ENCODE measurements around the gene CORO1C. TPM values are rescaled to one million over a fixed set of nuclear protein-coding genes. Genes with fewer than 3 reads are reported as not detected.

The CORO1C gene
- total RNA-seq, 4 donors from 2014 or later, result 277 to 473 (median 342) TPM

Small RNAs within 50 kb of the gene (small RNA-seq; reads per million reads assigned to genes)
- gene AC087893.2 (0 reads per million in 4 donors), gene RF00019 (0 reads per million in 4 donors), gene RF00561 (0 reads per million in 4 donors), gene RNU7-169P (0 reads per million in 4 donors)

Other genes starting within 250 kb of the CORO1C start
- 1 to 10 TPM; 3.3 to 8.8 (median 5.5) TPM for gene FICD, start 216.2 kb downstream of the CORO1C start, total RNA-seq
- 10 to 100 TPM; 28.7 to 71.8 (median 53.2) TPM for gene SART3, start 170.3 kb downstream of the CORO1C start, total RNA-seq
- 100 to 1,000 TPM; 220 to 299 (median 247) TPM for gene ISCU, start 168.9 kb downstream of the CORO1C start, total RNA-seq
- gene TMEM119, start 133.4 kb downstream of the CORO1C start, total RNA-seq, result 1 to 10 TPM; 2.3 to 5.9 (median 4.5) TPM
- gene SELPLG, start 97.6 kb downstream of the CORO1C start, total RNA-seq, result 10 to 100 TPM in 1 of 4 donors, 1 to 10 TPM in 3; 3.6 to 12.4 (median 5.5) TPM
- gene SSH1, start 126.1 kb upstream of the CORO1C start, total RNA-seq, result 10 to 100 TPM; 16.2 to 35.0 (median 17.2) TPM
- gene DAO, start 148.6 kb upstream of the CORO1C start, total RNA-seq, result 1 to 10 TPM in 1 of 4 donors, not detected in 3; 2.5 TPM

Data from gastroesophageal sphincter (tissue), 4 donors.